Thyroid gland (tissue), 4 donors: Measurements from ENCODE around the gene DGCR8.

ENCODE experiments used
- POLR2A ChIP-seq, 2 donors: fragments of 450-650 bp; IDR thresholded peaks; one replicate each; pipeline ENCODE4 v1.6.1; 2017; ENCODE audit warnings: antibody characterized with exemption in 2 of 2, mild to moderate bottlenecking in 2 of 2, moderate library complexity in 1 of 2
- TF ChIP-seq, protein P1 (sequence below), 6 experiments: fragments of 200-600 bp in 3 of 6; fragments of 450-650 bp in 3 of 6; sonication (generic) in 3 of 6; IDR thresholded peaks; one replicate each; pipeline ENCODE4 v1.5.1; 2016 to 2019; ENCODE audit warnings: antibody characterized with exemption in 6 of 6, mild to moderate bottlenecking in 2 of 6, inconsistent platforms in 1 of 6, moderate library complexity in 1 of 6

DNA sequence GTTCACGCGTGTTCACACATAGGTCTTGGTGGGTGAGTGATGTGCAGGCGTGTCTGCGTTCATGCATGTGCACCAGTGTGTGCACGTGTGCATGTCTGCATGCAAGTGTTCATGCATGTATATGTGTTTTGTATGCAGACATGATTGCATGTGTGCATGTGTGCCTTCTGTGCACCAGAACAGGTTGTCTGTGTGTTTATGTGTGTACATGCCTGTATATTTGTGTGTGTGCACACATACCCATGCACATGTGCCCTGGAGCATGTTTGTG lies 56.5 kb downstream of the DGCR8 start:
- TF ChIP-seq, protein P1, sequence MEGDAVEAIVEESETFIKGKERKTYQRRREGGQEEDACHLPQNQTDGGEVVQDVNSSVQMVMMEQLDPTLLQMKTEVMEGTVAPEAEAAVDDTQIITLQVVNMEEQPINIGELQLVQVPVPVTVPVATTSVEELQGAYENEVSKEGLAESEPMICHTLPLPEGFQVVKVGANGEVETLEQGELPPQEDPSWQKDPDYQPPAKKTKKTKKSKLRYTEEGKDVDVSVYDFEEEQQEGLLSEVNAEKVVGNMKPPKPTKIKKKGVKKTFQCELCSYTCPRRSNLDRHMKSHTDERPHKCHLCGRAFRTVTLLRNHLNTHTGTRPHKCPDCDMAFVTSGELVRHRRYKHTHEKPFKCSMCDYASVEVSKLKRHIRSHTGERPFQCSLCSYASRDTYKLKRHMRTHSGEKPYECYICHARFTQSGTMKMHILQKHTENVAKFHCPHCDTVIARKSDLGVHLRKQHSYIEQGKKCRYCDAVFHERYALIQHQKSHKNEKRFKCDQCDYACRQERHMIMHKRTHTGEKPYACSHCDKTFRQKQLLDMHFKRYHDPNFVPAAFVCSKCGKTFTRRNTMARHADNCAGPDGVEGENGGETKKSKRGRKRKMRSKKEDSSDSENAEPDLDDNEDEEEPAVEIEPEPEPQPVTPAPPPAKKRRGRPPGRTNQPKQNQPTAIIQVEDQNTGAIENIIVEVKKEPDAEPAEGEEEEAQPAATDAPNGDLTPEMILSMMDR (IDR thresholded peaks at IDR 0.05) = no peak
- TF ChIP-seq POLR2A (IDR thresholded peaks at IDR 0.05) = no peak
